ENCODE data around the gene SPDYE6.
"Not testable (repeated sequence)": the region's sequence is repeated elsewhere in the genome, so short reads cannot be mapped to it uniquely, and the experiment has no call there.

Gene SPDYE6

DNA sequence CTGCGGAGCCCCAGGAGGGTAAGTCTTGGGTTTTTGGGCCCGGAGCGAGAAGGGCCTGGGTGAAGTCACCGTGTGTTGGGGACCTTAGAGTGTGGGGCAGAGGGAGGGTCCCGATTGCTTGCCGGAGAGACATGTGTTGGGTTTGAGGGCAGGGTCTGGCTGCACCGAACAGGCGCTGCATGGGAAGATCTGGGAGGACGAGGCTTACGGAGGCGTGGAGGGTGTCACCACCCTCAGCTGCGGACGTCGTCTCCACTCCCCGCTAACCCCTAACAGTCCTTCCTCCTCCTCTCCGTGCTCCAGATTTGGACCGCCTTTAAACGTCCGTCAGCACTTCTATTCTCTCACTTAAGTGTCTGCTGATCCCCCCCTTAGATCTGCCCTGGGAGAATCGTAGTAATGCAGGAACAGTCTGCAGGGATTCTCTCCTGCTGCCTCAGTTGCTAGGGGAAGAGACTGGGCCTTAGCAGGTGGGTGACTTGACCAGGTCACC, 8.2 kb upstream of the SPDYE6 start:
- FAIRE-seq; DNase-seq (ENCODE audit: low spot score): not testable (repeated sequence)

DNA sequence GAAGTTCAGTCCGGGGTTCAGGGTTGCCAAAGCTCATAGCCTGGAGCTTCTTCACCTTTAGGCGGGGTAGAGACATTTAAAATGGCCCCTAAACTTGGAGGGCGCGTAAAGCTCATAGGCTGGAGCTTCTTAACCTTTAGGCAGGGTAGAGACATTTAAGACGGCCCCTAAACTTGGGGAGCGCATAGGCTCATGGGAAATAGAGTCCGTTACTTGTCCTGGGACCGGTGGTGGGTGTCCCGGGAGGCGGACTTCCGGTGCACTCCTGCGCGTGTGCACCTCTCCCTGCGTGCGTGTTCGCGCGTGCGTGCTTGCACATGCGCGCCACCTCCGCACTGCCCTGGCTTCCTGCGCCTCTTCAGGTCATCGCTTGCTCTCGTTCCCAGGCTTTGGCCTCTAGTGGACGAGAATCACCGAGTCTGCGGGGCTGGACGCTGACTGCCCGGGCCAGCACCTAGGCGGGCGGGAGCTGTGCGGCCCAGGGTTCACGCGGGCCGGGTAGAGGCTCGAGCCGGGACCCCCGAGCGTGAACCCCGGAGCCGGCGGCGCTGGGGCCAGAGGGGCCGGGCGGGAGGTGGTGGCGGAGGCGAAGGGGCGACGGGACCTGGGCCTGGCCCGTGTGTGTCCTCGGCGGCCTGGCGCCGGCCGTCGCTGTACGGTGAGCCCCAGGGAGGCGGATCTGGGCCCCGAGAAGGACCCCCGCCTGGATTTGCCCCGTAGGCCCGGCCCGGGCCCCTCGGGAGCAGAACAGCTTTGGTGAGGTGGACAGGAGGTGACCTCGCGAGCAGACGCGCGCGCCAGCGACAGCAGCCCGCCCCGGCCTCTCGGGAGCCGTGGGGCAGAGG, 7.5 kb upstream of the SPDYE6 start:
- FAIRE-seq: not testable (repeated sequence)
- DNase-seq (ENCODE audit: low spot score): peak; percentile 94

DNA sequence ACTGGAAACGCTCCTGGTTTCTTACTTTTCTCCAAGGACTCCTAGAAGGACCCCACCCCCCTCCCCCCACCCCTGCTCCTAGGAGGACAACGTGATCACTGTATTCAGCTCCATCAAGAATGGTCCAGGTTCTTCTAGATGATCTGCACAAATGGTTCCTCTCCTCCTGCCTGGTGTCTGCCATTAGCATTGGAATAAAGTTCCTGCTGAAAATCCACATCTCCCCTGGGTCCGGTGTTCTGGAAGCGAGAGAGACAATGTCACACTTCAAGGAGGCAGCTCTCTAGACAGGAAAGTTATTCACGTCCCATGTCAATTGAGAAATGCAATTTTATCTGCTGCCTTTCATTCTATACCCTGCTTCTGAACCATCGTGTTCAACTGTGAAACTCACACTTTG, 9.3 kb downstream of the SPDYE6 start:
- not testable (repeated sequence) for DNase-seq (ENCODE audit: low spot score); FAIRE-seq

DNA sequence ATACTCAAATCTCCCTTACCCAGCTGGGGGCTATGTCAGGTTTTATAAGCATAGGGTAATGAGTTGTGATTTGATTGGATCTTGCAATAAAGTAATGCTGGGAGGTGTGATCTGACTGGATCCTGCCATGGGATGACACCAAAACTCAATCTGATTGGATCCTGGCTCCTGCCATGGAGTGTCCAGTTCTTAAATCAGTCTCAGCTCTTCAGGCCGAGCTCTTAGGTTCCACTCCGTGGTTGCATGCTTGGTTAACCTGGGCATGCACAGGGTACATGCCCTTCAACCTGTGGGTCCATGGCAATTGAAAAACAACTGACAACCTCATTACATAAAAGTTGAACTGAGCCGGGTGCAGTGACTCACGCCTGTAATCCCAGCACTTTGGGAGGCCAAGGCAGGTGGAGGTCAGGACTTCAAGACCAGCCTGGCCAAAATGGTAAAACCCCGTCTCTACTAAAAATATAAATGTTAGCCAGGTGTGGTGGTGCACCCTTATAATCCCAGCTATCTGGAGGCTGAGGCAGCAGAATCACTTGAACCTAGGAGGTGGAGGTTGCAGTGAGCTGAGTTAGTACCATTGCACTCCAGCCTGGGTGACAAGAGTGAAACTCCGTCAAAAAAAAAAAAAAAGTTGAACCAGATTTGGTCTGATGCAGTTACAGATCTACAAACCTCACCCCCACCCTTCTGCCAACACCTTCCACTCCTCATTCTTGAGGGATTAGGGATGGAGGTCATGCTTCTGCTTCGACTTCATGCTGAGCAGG, 15.5 kb downstream of the SPDYE6 start:
- DNase-seq (ENCODE audit: low spot score); FAIRE-seq: not testable (repeated sequence)

DNA sequence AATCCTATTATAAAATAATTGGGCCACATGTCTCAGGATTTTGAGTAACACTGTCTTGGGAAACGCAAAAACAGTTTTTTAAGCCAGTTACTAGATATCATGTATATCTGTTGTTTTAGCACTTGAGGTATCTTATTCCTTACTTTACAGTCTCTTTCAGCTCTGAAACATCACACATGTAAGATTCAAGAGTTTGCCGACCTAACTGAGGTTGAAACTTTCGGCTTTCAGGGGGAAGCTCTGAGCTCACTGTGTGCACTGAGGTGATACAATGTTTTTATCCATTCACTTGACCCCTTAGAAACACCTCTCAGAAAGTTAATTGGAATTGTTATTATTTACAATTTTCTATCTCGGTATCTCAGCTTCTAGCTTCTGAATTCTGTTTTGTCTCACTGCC, 18.8 kb downstream of the SPDYE6 start:
- DNase-seq (ENCODE audit: low spot score); FAIRE-seq: not testable (repeated sequence)

DNA sequence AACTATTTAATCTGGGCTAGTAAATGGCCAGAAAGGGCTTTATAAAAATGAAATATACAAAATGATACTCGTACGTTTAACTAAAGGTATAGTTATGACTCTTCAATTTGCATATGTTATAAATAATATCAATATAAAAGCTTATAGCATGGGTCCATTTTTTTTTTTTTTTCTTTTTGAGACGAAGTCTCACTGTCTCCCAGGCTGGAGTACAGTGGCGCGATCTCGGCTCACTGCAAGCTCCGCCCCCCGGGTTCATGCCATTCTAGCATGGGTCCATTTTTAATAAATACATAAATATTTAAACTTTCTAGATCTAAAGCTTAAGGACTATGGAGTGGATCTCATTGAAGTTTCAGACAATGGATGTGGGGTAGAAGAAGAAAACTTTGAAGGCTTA, 19.2 kb downstream of the SPDYE6 start:
- DNase-seq (ENCODE audit: low spot score); FAIRE-seq: not testable (repeated sequence)

DNA sequence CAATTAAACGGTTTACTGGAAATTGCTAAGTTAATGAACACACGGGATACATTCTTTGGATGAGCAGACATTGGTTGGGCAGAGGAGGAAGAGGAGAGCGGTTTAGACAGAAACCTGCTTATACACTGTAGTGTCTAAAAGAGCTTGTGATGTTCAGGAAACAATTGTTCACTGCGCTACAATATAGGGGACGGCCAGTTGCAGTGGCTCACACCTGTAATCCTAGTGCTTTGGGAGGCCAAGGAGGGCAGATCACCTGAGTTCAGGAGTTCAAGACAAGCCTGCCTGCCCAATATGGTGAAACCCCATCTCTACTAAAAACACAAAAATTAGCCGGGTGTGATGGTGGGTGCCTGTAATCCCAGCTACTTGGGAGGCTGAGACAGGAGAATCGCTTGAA, 20.7 kb downstream of the SPDYE6 start:
- DNase-seq (ENCODE audit: low spot score); FAIRE-seq: not testable (repeated sequence)

DNA sequence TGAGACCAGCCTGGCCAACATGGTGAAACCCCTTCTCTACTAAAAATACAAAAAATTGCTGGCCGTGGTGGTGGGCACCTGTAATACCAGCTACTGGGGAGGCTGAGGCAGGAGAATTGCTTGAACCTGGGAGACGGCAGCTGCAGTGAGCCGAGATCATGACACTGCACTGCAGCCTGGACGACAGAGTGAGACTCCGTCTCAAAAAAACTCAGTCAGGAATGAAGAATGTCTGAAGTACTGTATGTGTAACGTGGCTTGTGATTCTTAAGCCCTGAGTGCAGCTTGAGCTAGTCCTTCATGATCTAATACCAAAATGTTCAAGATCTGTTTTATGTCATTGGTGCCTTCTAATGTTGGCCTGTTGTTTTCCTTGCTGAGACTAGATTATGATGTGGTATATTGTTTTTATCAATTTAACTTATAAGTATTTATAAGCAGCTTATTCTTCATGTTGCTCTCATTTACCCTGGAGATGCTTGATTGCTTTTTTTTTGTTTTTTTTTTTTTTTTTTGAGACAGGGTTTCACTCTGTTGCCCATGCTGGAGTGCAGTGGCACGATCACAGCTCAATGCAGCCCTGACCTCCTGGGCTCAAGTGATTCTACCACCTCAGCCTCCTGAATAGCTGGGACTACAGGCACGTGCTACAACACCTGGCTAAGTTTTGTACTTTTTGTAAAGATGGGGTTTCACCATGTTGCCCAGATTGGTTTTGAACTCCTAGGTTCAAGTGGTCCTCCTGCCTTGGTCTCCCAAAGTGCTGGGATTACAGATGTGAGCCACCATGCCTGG, 25.4 kb downstream of the SPDYE6 start:
- not testable (repeated sequence) for DNase-seq (ENCODE audit: low spot score); FAIRE-seq

DNA sequence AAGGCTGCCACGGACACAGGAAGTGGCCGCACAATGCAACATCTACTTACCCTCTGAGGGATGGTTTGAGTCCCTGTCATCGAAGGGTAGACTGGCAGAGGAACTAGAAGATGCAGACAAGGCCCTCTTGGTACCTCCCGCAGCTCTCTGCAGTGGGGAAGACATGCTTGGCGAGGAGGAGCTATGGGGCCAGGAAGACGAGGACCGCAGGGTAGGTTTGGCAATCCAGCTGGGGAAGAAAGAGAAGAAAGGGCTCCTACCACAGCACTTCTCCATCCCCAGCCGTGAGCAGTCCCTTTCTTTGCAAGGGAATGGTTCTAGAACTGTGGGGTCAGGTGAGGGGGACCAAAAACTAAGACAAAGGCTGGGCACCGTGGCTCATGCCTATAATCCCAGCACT, 26.9 kb downstream of the SPDYE6 start:
- DNase-seq (ENCODE audit: low spot score): not testable (repeated sequence)
- FAIRE-seq: peak; percentile 91

DNA sequence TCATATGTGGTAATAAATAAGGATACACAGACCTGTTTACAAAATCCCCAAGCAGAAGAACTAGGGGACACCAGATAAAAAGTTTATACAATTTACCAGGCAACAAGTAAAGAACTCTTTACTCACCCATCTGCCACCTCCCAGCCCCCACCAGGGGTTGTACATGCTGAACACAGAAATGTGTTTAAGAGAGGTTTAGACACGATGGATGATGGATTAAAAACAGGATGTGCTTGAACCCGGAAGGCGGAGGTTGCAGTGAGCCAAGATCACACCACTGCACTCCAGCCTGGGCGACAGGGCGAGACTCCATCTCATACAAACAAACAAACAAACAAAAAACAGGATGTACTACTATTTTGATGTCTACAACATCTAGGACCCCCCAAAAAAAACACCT, 27.4 kb downstream of the SPDYE6 start:
- FAIRE-seq: peak; percentile 61
- DNase-seq (ENCODE audit: low spot score): not testable (repeated sequence)

DNA sequence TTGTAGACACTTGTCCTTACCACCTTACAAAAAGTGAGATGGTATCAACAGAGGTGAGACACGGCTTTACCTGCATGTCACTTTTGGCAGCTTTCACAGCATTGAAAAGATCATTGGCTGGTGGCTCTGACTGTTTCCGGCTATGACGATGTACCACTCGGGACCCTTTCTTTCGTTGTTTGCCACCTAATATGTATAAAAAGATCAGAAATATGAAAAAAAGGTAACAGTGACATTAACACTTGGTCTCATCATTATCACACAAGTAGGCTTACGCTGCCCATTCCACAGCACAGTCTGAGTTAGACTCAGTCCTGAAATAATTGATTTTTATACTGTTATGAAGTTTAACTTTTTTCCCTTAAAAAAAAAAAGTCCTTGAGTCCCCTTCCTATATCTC, 29.1 kb downstream of the SPDYE6 start:
- not testable (repeated sequence) for DNase-seq (ENCODE audit: low spot score); FAIRE-seq

DNA sequence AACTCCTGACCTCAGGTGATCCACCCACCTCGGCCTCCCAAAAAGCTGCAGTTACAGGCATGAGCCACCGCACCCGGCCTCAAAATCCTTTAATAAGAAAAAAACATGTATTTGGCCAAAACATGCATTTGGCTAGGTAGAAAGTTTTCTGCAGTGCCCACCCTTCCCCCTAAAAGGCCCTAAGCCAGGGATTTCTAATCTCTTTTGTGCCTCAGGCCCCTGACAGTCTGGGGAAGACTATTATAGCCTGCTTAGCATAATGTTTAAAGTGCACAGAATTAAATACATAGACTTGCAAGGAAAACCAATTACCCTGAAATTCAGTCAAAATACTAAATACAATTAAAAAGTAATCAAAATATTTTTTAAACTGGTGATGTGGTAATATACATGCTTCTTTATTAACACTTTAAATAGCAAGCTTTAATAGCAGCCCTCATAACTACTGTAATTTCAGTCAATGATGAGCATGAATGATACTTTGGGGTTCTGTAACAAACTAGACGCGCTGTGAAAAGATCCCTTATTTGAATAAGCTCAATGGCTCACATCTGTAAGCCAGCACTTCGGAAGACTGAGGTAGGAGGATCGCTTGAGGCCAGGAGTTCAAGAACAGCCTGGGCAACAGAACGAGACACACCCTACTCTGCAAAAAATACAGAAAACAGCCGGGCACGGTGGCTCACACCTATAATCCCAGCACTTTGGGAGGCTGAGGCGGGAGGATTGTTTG, 29.9 kb downstream of the SPDYE6 start:
- no peak for FAIRE-seq

DNA sequence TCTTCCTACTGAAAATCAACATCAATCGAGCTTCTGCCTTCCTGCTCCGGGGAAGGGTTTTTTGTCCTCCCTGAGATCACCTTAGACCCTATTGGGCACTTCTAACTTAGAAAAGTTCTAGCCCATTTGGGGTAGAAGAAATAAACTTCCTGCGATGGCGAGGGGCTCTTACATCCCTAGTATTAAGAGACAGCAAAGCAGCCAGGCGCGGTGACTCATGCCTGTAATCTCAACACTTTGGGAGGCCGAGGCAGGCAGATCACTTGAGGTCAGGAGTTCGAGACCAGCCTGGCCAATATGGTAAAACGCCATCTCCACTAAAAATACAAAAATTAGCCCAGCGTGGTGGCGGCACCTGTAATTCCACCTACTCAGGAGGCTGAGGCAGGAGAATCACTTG, 31.1 kb downstream of the SPDYE6 start:
- DNase-seq (ENCODE audit: low spot score); FAIRE-seq: not testable (repeated sequence)

More for the DNA sequence above, 29.9 kb downstream of the SPDYE6 start:
- DNase-seq (ENCODE audit: low spot score): no peak

DNA sequence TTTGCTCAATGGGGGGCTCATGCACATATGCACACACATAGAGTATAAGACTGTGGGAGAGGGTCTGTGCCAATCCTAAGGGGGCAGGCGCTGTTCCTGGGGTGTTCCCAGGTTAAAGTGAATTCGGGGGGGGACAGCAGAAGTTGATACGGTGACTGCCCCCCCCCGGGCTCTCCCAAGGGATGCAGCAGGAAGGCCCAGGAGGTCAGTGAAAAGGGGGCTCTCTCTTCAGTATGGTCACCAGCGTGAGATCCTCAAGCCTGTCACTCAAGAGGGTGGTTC, 32.4 kb downstream of the SPDYE6 start:
- FAIRE-seq: no peak
- DNase-seq (ENCODE audit: low spot score): no peak

DNA sequence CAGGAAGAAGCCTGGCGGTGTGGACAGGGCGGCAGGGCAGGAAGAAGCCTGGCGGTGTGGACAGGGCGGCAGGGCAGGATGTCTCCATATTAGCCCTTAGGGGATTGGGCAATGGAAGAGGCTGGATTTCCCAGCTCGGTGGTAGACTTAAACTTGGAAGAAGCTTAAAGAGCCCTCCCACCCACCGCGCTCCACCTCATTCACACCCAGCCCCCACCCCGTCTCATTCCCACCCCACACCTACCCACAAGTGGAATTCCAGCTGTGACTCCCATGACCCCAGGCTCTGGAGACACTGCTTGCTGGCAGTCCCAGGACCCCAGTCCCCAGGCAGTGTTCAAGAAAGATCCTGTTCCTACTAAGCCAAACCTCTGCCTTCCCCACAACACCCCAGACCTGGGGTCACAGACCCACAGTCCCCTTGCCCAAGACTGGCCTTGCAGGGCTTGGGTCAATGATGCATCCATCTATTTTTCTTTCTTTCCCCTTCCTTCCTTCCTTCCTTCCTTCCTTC, 34.0 kb downstream of the SPDYE6 start:
- DNase-seq (ENCODE audit: low spot score): no peak
- no peak for FAIRE-seq

DNA sequence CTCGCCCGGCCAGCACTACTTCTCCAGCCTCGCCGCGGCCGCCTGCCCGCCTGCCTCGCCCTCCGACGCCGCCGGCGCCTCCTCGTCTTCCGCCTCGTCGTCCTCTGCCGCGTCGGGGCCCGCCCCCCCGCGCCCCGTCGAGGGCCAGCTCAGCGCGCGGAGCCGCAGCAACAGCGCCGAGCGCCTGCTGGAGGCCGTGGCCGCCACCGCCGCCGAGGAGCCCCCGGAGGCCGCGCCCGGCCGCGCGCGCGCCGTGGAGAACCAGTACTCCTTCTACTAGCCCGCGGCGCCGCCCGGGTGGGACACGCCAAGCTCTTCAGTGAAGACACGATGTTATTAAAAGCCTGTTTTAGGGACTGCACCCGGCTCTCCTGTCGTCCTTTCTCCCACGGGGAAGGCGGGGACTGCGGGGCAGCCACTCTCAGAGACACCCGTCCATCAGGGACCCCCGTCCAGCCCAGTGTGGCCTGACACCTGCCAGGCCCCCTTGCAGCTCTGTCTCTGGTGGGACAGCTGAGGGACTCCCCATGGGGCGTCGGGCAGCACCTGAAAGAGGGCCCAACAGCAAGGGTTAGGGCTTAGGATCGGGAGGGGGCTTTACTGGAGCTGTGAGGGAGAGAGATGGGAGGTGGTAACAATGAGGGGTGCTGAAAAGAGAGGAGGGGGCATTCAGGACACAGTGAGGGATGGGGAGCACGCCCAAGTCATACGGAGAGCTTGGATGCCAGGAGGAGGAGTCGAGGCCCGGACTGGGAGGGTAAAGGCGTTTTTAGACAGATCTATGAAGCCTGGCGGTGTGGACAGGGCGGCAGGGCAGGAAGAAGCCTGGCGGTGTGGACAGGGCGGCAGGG, 34.7 kb downstream of the SPDYE6 start:
- FAIRE-seq: no peak

DNA sequence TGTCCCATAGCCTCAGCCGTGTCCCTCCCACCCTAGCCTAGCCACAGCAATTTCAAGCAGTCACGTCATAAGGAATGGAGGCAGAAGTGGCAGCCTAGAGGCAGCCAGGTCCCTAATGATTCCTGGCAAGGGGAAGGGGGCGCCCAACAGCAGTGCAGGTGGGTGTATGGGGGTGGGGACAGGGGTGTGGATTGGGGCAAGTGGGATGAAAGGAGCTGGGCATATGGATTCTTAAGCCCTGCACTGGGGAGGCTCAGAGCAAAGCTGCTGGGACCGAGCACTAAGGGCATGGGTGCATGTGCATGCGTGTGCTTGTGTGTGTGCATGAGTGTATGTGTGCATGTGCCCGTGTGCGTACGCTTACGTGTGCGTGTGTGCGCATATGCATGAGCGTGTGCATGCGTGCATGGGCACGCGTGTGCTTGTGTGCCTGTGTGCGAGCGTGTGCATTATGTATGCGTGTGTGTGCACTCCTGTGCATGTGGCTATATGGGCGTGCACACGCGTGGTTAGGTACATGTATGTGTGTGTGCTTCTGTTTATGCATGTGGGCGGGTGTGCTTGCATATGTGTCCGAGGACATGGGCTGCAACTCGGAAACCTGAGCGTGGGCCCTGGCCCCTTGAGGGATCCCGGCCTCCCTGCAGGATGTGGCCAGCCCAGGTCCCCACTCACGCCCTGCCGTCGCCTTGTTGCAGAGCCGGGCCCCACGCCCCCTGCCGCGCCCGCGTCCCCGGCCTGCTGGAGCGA, 35.5 kb downstream of the SPDYE6 start:
- FAIRE-seq (peak; percentile 85), DNase-seq (ENCODE audit: low spot score) (no peak)

More for the DNA sequence above, 34.7 kb downstream of the SPDYE6 start:
- no peak for DNase-seq (ENCODE audit: low spot score)

DNA sequence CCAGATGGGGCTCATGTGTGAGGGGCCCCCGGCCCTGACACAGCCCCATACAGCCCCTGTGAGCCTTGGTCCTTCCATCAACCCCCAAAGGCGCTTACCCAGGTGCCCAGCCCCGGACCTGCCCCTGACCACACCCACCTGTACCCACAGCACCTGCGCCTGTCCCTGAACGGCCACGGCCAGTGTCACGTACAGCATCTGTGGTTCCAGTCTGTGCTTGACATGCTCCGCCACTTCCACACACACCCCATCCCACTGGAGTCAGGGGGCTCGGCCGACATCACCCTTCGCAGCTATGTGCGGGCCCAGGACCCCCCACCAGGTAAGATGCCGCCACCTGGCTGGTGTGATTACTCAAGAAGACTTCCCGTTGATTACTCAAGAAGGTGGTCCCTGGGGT, 36.1 kb downstream of the SPDYE6 start:
- FAIRE-seq (no peak), DNase-seq (ENCODE audit: low spot score) (no peak)

DNA sequence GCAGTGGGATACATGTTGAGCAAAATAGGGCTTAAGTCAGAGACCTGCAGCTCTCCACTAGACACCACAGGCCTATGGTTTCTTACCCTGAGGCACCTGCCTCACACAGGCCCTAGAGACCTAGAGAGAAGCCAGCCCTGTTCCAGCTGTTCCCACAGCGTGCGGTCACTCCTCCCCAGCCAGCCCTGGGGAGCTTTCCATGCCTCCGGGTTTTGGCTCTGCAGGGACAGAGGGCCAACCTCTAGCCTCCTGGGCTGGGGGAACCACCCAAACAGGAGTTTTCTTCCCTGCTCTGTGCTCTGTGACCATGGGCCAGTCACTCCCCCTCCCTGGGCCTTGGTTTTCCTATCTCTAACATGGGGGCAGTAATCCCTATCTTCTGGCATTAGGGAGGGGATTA, 36.6 kb downstream of the SPDYE6 start:
- DNase-seq (ENCODE audit: low spot score) (no peak), FAIRE-seq (no peak)

All from urothelium cell line (cell line).